Cerebellar cortex (tissue), 1 donor: ENCODE results near the gene VIL1.
A peak's percentile ranks its signal among the peaks of the same experiment; 100 is the strongest.

ENCODE experiments used
- DNase-seq: peaks from one replicate; pipeline ENCODE4 v3.0.0-alpha.2; 2015; ENCODE audit warnings: low spot score

Gene VIL1

GRCh38 chr2:218395090-218395444 is 23.9 kb upstream of the VIL1 start:
- DNase-seq: no peak

- no peak for DNase-seq
Measured at GRCh38 chr2:218395456-218395825, 23.5 kb upstream of the VIL1 start.

GRCh38 chr2:218395826-218396687 is 22.9 kb upstream of the VIL1 start:
- peak; percentile 95 for DNase-seq

- DNase-seq: peak; percentile 35
Measured at GRCh38 chr2:218396688-218397462, 22.0 kb upstream of the VIL1 start.

- no peak for DNase-seq
Measured at GRCh38 chr2:218397463-218397819, 21.5 kb upstream of the VIL1 start.

- DNase-seq: peak; percentile 78
Measured at GRCh38 chr2:218397820-218398436, 21.0 kb upstream of the VIL1 start.

GRCh38 chr2:218398437-218399390 is 20.2 kb upstream of the VIL1 start:
- DNase-seq: no peak

- DNase-seq: peak; percentile 93
Measured at GRCh38 chr2:218399391-218400166, 19.3 kb upstream of the VIL1 start, which contains the start of gene CTDSP1. Gene CTDSP1, plus strand, starts transcription at chr2:218399868. Its CDS starts 223 bp downstream, at chr2:218400091.

GRCh38 chr2:218400167-218400929 is 18.6 kb upstream of the VIL1 start:
- DNase-seq: peak; percentile 28

- peak; percentile 33 for DNase-seq
Measured at GRCh38 chr2:218400930-218401881, 17.7 kb upstream of the VIL1 start.

GRCh38 chr2:218401890-218402289 is 17.0 kb upstream of the VIL1 start:
- DNase-seq: no peak

GRCh38 chr2:218402491-218402901 is 16.4 kb upstream of the VIL1 start:
- no peak for DNase-seq

GRCh38 chr2:218402911-218403411 is 16.0 kb upstream of the VIL1 start:
- DNase-seq: no peak

GRCh38 chr2:218403810-218404209 is 15.1 kb upstream of the VIL1 start:
- no peak for DNase-seq

GRCh38 chr2:218404351-218405085 is 14.4 kb upstream of the VIL1 start:
- peak; percentile 20 for DNase-seq

GRCh38 chr2:218405086-218405745 is 13.7 kb upstream of the VIL1 start:
- no peak for DNase-seq

GRCh38 chr2:218405746-218406208 is 13.1 kb upstream of the VIL1 start:
- no peak for DNase-seq
